Neural cell (in vitro differentiated cells): ENCODE measurements around the gene WTIP.

Source experiments
- CTCF ChIP-seq: fragments of 450-650 bp; IDR thresholded peaks from 2 replicates; pipeline ENCODE4 v1.5.1; 2014; ENCODE audit warnings: antibody characterized with exemption, mild to moderate bottlenecking, moderate library complexity; ENCODE audit not compliant: poor library complexity, severe bottlenecking
- MXI1 ChIP-seq: fragments of 450-650 bp; conservative IDR thresholded peaks from 2 replicates; pipeline ENCODE4 v1.6.1; 2014; ENCODE audit warnings: antibody characterized with exemption, mild to moderate bottlenecking; ENCODE audit not compliant: poor library complexity, severe bottlenecking
- POLR2AphosphoS5 ChIP-seq: IDR thresholded peaks from 2 replicates; pipeline ENCODE4 v1.6.1; 2012

GRCh38 chr19:34494601-34495000, 13.0 kb downstream of the WTIP start:
- TF ChIP-seq CTCF (no peak), MXI1 (no peak), POLR2AphosphoS5 (no peak)
